ENCODE measurements around the gene THRB. TPM values are rescaled to one million over a fixed set of nuclear protein-coding genes. Genes with fewer than 3 reads are reported as not detected.
A peak's percentile ranks its signal among the peaks of the same experiment; 100 is the strongest.

The THRB gene
- total RNA-seq, 1 donor from 2014 or later, result 32.8 TPM

DNA sequence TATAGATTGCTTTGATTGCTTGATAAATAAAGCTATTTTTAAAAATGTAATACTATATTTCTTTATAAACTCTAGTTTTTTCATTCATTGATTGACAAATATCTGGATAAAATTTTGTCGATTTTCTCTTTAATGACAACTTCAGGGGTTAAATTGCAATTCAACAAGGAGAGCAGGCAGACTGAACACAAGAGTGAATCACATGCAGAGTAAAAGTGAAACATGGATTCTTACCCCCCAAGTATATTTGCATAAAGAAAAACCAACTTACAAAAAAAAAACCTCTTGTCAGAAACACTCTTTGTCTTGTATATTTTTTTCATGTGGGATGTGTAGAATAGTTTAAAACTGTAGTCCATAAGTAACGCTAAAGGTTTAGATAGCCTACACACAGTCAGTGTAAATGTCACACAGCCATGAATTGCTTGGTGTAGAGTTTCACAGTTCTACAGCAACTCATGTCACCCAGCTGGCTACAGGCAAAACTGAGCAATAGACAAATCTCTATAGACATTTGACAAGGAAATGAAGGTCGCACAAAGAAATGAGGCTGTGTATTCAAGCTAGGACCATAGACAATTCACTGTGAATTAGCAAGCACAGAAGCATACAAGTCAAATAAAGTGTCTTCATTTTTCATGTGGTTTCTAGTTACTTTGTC lies 141.6 kb downstream of the THRB start:
- Histone ChIP-seq H3K4me3 (no peak overlapping the region), H3K9me3 (replicated peaks) (peaks cover 8% of the 10 kb centered on the region), H3K27me3 (ENCODE audit: low read depth) (no peaks in the 10 kb centered on the region), H3K27ac (replicated peaks) (no peak overlapping the region), H3K36me3 (no peaks in the 10 kb centered on the region), H3K4me1 (peaks cover 29% of the 10 kb centered on the region)
- TF ChIP-seq, protein P1, sequence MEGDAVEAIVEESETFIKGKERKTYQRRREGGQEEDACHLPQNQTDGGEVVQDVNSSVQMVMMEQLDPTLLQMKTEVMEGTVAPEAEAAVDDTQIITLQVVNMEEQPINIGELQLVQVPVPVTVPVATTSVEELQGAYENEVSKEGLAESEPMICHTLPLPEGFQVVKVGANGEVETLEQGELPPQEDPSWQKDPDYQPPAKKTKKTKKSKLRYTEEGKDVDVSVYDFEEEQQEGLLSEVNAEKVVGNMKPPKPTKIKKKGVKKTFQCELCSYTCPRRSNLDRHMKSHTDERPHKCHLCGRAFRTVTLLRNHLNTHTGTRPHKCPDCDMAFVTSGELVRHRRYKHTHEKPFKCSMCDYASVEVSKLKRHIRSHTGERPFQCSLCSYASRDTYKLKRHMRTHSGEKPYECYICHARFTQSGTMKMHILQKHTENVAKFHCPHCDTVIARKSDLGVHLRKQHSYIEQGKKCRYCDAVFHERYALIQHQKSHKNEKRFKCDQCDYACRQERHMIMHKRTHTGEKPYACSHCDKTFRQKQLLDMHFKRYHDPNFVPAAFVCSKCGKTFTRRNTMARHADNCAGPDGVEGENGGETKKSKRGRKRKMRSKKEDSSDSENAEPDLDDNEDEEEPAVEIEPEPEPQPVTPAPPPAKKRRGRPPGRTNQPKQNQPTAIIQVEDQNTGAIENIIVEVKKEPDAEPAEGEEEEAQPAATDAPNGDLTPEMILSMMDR (IDR thresholded peaks at IDR 0.05; ENCODE audit: borderline replicate concordance), result no peak
- DNase-seq, result no peak
- intact Hi-C loops (cut with micrococcal nuclease), result no loop called here

DNA sequence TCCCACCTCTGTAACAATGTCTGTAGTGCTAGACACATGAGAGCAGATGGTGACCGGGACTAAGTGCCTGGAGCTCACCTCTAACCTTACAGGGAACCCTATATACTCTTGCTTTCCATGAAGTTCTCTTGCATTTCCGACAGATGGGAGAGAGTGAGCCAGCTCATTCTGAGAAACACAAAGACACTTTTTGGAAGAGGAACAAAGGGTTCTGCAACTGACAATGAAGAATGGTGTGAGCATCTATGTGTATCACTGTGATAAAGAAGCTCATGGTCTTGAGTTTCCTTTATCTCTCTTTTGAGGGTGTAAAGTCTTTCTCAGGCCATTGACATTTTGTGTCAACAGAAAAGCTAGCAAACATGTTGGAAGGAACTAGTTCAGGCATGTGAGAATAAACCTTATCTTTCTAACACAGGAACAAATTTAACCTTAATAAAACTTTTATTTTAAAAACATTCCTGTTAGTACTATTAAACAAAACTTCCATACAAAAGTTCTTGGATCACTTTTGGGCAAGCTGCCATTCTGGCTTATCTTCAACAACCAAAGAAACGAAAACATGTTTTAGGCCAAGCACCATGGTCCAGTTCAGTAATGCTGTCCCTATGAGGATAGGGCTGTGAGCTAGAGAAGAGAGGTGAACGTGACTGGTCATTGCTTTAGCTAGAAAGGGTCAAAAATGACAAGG lies 142.7 kb downstream of the THRB start:
- H3K9me3 ChIP-seq (replicated peaks), result peaks cover 8% of the 10 kb centered on the region
- no peak overlapping the region for H3K4me3 ChIP-seq
- H3K4me1 ChIP-seq, result peaks cover 24% of the 10 kb centered on the region
- H3K27me3 ChIP-seq (ENCODE audit: low read depth), result no peaks in the 10 kb centered on the region
- no peak for DNase-seq
- intact Hi-C loops (cut with micrococcal nuclease), result no loop called here
- H3K36me3 ChIP-seq, result no peaks in the 10 kb centered on the region
- peak overlapping the region; percentile 59 for H3K27ac ChIP-seq (replicated peaks)
- TF ChIP-seq, protein P1 (IDR thresholded peaks at IDR 0.05; ENCODE audit: borderline replicate concordance), result no peak

DNA sequence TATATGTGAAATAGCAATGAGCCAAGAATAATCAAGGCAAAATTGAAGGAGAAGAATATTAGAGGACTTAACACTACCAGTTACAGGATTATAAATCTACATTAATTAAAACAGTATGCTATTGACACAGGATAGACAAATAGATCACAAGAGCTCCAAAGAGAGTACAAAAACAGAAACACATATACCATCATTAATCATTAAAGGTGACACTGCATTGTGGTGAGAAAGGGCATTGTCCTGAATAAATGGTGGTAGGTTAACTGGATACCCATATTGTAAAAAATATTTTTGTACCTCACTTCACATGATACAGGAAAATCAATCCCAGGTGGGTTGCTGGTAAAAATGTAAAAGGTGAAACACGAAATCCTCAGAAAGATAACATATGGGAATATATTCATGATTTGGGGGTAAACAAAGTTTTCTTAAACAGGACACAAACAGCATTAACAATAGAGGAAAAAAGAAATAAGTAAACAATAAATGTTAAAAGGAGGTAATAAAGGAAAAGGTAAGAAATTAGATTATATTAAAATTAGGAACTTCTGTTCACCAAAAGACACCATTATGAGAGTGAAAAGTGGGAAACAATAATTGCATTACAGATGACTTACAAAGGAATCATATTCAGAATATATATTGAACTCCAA lies 145.2 kb downstream of the THRB start:
- H3K36me3 ChIP-seq, result no peaks in the 10 kb centered on the region
- no peaks in the 10 kb centered on the region for H3K9me3 ChIP-seq (replicated peaks)
- H3K27me3 ChIP-seq (ENCODE audit: low read depth), result no peaks in the 10 kb centered on the region
- DNase-seq, result no peak
- H3K27ac ChIP-seq (replicated peaks), result no peak overlapping the region
- peaks cover 34% of the 10 kb centered on the region for H3K4me1 ChIP-seq
- intact Hi-C loops (cut with micrococcal nuclease), result no loop called here
- TF ChIP-seq, protein P1 (IDR thresholded peaks at IDR 0.05; ENCODE audit: borderline replicate concordance), result no peak
- H3K4me3 ChIP-seq, result no peak overlapping the region

DNA sequence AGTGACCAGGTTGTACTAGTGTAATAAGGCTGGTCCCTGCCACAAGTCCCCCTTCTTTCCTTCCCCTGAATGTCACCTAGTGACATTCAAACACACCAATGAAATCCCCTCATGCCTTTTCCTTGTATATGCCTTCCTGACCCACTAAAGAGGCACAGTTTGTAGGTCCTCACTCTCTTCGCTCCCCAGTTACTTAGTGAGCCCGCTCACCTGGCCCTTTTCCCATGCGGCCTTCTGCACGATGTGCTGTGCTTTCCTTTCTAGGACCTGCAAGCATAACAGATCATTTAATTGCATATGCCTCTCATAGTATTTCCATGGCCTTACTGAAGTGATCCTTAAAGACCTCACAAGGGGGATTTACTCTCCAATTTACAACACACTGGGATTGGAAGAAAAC lies 146.3 kb downstream of the THRB start:
- Histone ChIP-seq H3K4me1 (peaks cover 33% of the 10 kb centered on the region), H3K27ac (replicated peaks) (no peak overlapping the region), H3K27me3 (ENCODE audit: low read depth) (no peaks in the 10 kb centered on the region), H3K9me3 (replicated peaks) (no peaks in the 10 kb centered on the region), H3K36me3 (no peaks in the 10 kb centered on the region), H3K4me3 (no peak overlapping the region)
- intact Hi-C loops (cut with micrococcal nuclease), result no loop called here
- no peak for DNase-seq
- TF ChIP-seq, protein P1 (IDR thresholded peaks at IDR 0.05; ENCODE audit: borderline replicate concordance), result no peak

DNA sequence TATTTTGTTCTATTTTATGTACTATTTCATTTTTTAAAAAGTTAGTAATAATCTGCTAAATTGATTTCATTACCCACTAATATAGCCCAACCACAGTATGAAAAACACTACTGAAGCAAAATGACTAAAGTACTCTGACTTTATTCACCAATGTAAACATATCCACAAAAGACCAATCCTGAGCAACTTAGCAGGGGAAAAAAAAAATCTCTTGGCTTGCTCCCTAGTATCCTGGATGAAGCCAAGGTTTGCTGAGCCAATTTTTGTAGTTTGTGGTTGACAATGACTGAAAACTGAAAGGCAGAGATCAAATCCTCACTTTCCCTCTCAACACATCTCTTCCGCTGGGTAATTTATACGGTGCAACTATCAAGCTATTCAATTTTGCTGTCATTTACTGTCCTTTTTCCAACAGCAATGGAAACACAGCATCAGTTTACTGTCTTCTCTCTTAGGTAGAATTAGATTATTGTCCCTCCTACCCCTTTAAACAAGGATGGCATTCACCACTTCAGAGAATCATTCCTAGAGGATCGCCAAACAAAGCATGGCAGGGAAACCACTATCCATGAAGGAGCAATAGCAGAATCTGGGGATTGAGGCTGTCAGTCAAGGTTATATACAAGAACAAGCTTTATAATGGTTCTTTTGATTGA lies 149.7 kb downstream of the THRB start:
- TF ChIP-seq, protein P1 (IDR thresholded peaks at IDR 0.05; ENCODE audit: borderline replicate concordance), result no peak
- Histone ChIP-seq H3K27ac (replicated peaks) (no peak overlapping the region), H3K9me3 (replicated peaks) (no peaks in the 10 kb centered on the region), H3K36me3 (no peaks in the 10 kb centered on the region), H3K4me3 (no peak overlapping the region), H3K27me3 (ENCODE audit: low read depth) (no peaks in the 10 kb centered on the region), H3K4me1 (peaks cover 19% of the 10 kb centered on the region)
- intact Hi-C loops (cut with micrococcal nuclease), result no loop called here
- DNase-seq, result no peak
